Measurements from ENCODE around the gene BRF1.
"Not testable (repeated sequence)": the region's sequence is repeated elsewhere in the genome, so short reads cannot be mapped to it uniquely, and the experiment has no call there.

BRF1 gene

DNA sequence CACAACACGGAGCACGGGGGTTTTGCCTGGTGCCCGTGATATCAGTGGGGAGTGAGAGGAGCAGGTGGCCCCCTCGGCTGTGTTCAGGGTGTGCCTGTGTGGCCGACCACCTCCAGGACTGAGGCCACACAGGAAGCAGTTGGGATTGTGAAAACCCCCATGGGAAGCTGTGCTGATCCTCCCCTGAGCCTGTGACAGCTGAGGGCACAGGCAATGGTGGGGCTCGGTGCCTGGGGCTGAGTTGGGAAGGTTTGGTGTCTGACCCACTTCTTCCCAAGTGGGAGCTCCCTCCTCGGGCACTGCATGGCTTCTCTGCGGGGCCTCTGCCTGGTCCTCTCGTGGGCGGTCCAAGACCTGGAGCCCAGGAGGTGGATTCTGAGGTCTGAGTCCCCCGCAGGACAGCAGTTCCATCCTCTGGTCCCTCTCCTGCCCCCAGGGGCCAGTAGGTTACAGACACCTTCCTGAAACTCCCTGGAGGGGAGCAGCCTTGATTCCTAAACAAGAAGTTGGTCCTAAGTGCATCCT is 31.6 kb upstream of the BRF1 start:
- DNase-seq: no peak

GRCh38 chr14:105331575-105332349 is 31.0 kb upstream of the BRF1 start:
- DNase-seq: no peak

- DNase-seq: no peak
These were observed 29.7 kb upstream of the BRF1 start for GRCh38 chr14:105330491-105330895.

DNA sequence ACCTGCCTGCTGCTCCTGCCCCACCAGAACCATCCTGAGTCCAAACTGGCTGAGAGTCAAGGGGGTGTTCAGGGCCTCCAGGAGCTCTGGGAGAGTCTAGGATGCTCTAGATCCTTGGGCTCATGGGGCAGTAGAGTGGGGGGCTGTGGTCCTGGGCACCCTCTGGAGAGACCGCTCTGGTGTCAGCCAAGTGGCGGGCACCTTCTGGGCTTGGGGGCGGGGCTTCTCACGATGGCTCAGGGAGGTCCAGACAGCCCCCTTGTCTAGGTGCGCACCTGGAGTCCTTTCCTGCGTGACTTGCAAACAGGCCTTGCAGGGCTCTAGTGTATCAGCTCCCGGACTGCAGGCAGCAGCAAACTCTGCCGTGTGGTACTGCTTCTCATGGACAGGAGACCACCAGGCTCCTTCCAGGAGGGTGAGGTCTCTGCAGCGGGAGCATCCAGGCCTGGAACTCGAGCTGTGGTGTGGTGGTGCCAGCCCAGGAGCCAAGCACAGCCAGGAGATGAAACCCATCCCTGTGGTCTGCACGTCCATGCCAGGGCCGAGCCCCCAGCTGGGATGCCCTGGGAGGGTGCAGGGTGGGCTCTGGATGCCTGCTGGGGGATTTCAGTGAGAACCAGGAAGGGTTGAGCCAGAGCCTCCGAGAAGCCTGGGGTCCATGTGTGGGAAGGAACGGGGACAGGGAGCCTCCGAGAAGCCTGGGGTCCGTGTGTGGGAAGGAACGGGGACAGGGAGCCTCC is 28.8 kb upstream of the BRF1 start:
- no peak for DNase-seq

DNA sequence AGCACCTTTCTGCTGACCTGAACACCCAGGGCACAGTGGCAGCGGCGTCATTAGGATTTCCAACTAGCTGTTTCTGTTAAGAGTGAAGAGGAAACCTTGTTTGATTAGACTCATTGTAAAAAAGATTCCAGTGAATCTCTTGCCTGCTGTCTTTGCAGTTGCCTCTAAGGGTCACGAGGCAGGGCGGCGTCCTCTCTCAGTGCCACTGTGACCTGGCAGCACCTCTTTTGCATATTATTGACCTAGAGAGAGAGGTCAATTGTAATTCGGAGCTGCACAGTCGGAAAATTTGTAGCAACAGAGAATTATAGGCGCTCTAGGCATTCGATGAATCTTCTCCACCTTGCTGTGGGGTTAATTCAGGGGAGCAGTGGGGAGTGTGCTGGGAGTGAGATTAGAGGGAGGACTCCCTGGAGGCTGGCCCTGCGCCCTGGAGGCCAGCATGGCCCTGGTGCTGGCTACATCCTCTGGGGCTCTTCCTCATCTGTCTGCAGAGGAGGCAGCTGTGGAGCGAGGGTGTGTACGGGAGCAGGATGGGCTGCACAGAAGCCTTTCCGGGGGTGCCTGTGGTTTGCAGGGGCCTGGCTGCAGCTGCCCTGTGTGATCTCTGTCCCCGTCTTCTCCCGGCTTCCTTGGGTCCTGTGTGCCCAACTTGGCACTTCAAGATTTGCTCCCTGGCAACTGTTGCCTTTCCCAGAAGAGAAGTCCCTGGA is 28.0 kb upstream of the BRF1 start:
- DNase-seq: no peak

DNA sequence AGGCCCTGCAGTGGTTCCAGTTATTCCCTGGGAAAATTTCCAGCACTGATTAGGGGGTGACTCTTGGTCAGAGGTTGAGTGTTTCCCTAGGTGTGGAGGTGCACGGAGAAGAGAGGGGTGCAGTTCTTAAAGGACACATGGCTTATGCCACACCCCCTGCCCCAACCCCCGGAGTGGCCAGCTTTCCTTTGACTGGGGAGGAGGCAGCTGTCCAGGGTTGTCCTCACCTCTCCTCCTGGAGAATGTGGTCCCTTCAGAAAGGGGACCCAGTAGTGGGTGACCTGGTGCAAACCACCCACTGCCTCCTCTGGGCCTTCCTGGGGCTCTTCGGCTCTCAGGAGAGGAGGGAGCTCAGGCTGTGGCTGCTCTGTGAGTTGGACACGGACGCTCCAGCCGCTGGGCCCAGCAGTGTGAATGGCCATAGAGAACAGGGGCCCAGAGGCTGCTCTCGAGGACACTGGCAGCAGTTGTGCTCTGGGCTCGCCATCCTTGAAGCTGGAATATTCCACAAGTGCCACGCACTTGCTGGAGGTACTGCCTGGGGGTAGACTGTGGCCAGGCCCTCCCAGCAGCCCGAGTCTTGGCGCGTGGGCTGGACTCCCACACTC is 27.4 kb upstream of the BRF1 start:
- DNase-seq: no peak

- DNase-seq: not testable (repeated sequence)
These were observed 26.9 kb upstream of the BRF1 start for GRCh38 chr14:105327695-105328045.

DNA sequence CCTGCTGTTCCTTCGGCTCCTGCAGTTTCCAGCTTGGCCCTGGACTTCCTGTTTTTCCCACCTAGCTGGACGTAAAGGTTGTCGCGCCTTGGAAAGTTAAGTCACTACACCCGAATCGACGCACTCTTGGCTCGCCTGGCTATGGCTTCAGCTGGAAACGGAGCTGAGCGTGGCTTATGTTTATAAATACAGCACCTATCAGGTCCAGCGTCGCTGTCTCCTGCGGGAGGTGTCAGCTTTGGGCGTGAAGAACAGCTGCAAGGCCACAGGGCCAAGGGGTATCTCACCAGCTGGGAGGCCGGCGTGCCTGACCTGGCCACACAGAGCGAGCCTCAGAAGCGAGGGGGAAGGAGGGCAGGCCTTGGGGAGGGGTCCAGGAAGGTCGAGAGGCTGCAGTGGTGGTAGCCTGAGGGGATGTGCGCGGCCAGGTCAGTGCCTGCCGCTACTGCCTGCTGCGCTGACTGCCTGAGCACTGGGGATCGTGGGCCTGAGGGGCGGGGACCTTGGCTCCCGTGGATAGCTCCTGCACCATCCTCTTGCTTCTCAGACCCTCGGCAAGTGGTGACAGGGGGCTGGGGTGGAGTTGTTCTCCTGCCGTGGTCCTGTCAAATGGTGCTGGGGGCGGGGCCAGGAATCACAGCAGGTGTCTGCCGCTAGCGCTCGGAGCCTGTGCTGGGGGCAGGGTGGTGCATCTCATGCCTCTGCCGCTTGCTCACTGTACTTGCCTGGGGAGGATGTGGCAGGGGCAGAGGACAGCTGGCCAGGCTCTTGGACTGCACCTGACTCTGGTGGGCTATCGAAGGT is 26.3 kb upstream of the BRF1 start:
- no peak for DNase-seq

GRCh38 chr14:105326568-105326867 is 25.7 kb upstream of the BRF1 start:
- no peak for DNase-seq

DNA sequence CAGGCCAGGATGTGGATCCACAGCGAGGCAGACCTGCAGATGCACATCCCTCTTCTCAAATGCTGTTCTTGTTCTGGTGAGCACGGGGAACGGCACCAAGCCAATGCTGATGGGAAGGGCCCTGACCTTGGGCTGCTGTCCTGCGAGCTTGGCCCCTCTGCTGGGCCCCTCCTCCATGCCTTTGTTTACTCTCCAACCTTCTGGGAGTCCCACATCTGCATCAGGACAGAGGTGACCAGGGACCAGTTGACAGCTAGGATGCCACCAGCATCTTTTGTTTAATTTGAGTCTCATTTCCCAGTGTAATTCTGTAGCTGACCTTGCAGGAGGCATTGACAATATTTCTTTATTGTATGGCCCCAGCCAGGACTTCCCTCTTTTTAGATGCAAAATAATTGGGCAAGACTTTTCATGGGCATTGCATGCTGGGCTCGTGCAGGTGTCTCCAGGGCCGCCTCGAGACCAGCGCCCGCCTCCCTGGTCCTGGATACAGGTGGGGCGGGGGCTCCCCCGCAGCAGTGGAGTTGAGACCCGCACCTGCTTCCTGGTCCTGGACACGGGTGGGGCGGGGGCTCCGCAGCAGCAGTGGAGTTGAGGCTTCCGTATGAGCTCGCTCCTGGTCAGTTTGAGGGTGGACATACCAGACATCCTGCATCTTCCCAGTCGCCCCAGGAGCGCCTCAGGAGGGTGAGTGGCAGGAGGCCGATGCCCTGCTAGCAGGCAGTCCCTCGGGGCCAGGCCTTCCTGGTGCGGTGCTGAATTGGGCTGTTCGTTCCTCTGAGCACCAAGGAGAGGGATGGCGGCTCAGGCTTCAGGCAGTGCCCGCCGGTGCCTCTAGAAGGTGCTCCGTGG is 25.1 kb upstream of the BRF1 start:
- no peak for DNase-seq

GRCh38 chr14:105325303-105325702 is 24.5 kb upstream of the BRF1 start:
- DNase-seq: no peak

DNA sequence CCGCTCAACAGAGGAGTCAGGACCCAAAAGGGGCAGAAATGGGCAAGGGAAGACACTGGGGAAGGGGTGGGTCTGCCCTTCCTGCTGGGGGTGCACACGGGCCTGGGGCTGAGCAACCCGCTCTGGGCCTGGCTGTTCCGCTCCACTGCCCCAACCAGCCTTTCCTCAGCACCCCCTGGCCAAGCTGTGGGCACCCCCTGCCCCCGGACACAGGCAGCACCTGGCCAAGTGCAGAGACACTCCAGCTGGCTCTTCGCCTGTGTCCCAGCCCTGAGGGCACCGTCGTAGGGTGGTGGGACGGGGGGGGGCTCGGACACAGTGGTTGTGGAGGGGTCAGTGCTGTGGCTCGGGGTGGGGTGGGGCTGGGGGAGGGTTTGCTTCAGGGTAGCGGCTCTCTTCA is 24.1 kb upstream of the BRF1 start:
- no peak for DNase-seq

- no peak for DNase-seq
These were observed 23.4 kb upstream of the BRF1 start for GRCh38 chr14:105324080-105324778.

DNA sequence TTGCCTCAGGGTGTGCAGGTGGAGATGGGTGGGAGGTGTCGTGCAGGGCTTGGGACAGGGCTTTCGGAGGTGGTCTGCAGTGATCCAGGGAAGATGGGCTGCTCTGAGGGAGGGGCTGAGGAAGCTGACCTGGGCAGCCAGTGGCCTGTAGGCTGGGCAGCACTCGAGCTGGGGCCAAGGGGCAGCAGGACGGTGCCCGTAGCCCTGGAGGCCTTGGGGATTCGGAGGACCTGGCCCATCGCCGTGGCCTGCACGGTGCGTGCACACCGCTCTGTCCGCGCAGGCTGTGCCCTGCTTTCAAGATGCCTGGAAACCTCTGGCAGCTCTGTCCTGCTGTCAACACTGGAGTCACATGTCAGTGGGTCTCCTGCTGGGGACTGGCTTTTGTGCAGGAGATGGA is 22.9 kb upstream of the BRF1 start:
- no peak for DNase-seq

DNA sequence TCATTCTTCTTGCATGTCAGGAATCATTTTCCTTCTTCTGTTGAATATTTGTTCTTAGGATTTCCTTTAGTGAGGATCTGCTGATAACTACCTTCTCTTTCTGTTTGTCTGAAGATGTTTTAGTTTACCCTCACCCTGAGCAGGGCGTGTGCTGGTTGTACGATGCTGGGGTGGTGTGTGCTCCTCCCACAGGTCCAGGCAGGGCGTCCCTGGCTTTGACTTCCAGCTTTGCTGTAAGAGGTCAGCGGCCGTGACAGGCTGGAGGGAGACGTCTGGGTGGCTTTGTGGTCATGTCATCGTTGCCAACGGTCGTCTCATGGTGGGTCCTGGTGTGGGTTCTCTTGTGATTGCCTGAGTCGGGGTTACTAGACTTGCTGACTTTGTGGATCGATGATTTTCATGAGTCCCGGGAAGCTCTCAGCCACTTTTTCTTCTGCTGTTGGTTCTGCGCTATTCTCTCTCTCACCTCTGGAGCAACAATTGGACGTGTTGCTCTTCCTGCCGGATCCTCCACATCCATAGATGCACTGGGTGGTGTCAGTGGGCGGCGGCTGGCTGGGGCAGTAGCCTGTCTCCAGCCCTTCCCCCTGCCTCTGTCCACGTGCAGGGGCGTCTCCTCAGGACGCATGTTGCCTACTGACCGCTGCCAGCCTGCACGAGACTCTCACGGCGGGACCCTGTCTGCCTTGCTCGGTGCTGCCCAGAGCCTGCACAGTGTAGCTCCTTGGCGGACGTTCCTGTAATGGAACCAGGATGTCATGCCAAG is 22.2 kb upstream of the BRF1 start:
- no peak for DNase-seq

GRCh38 chr14:105317546-105317945 is 16.7 kb upstream of the BRF1 start:
- no peak for DNase-seq

- no peak for DNase-seq
These were observed 16.2 kb upstream of the BRF1 start for GRCh38 chr14:105316968-105317510.

- no peak for DNase-seq
These were observed 15.8 kb upstream of the BRF1 start for GRCh38 chr14:105316577-105316941.

GRCh38 chr14:105315941-105316576 is 15.3 kb upstream of the BRF1 start:
- no peak for DNase-seq
